ENCODE data around the gene PPP2R5C.

PPP2R5C gene

GRCh38 chr14:101790232-101790631, 28.7 kb downstream of the PPP2R5C start:
- Histone ChIP-seq H3K79me2 (ENCODE audit: insufficient read depth, low read depth) (peaks cover 6% of the 10 kb centered on the region; the same call in 1 of the 2 replicates), H3K4me3 (IDR thresholded peaks at IDR 0.05; ENCODE audit: insufficient read depth, low read depth, low read length) (no peak overlapping the region), H3K9ac (no peak overlapping the region), H3K4me2 (peak overlapping the region; percentile 94; the same call in 1 of the 2 replicates), H3K27me3 (ENCODE audit: insufficient read depth, low read depth) (no peaks in the 10 kb centered on the region), H3K4me1 (ENCODE audit: low read depth, poor library complexity, severe bottlenecking) (peaks cover 54% of the 10 kb centered on the region), H4K20me1 (ENCODE audit: insufficient read depth) (no peaks in the 10 kb centered on the region), H3K36me3 (ENCODE audit: insufficient read depth) (no peaks in the 10 kb centered on the region), H3K27ac (no peak overlapping the region; the same call in 1 of the 2 replicates), H2AFZ (ENCODE audit: low read depth) (no peak overlapping the region)
- TF ChIP-seq CTCF (conservative IDR thresholded peaks at IDR 0.05; ENCODE audit: low read depth, low read length) = no peak

GRCh38 chr14:101791919-101792572, 30.5 kb downstream of the PPP2R5C start:
- Histone ChIP-seq H3K4me1 (ENCODE audit: low read depth, poor library complexity, severe bottlenecking) (peaks cover 54% of the 10 kb centered on the region), H4K20me1 (ENCODE audit: insufficient read depth) (no peaks in the 10 kb centered on the region), H3K36me3 (ENCODE audit: insufficient read depth) (no peaks in the 10 kb centered on the region), H3K9ac (peak overlapping the region; percentile 62), H2AFZ (ENCODE audit: low read depth) (peak overlapping the region; percentile 11; the same call in 1 of the 2 replicates), H3K4me3 (IDR thresholded peaks at IDR 0.05; ENCODE audit: insufficient read depth, low read depth, low read length) (no peak overlapping the region), H3K27me3 (ENCODE audit: insufficient read depth, low read depth) (no peaks in the 10 kb centered on the region), H3K4me2 (peak overlapping the region; percentile 94), H3K27ac (peak overlapping the region; percentile 95), H3K79me2 (ENCODE audit: insufficient read depth, low read depth) (peaks cover 6% of the 10 kb centered on the region; the same call in 1 of the 2 replicates)
- no peak for TF ChIP-seq CTCF (conservative IDR thresholded peaks at IDR 0.05; ENCODE audit: low read depth, low read length)

GRCh38 chr14:101796016-101796415, 34.5 kb downstream of the PPP2R5C start:
- TF ChIP-seq CTCF (conservative IDR thresholded peaks at IDR 0.05; ENCODE audit: low read depth, low read length) = no peak
- no peak overlapping the region for H2AFZ ChIP-seq (ENCODE audit: low read depth)
- H3K4me3 ChIP-seq (IDR thresholded peaks at IDR 0.05; ENCODE audit: insufficient read depth, low read depth, low read length) = no peak overlapping the region
- H3K9ac ChIP-seq = no peak overlapping the region
- peaks cover 37% of the 10 kb centered on the region for H3K4me1 ChIP-seq (ENCODE audit: low read depth, poor library complexity, severe bottlenecking)
- no peaks in the 10 kb centered on the region; the same call in 1 of the 2 replicates for H3K79me2 ChIP-seq (ENCODE audit: insufficient read depth, low read depth)
- H3K36me3 ChIP-seq (ENCODE audit: insufficient read depth) = no peaks in the 10 kb centered on the region
- no peak overlapping the region for H3K4me2 ChIP-seq
- no peak overlapping the region for H3K27ac ChIP-seq
- no peaks in the 10 kb centered on the region for H3K27me3 ChIP-seq (ENCODE audit: insufficient read depth, low read depth)
- H4K20me1 ChIP-seq (ENCODE audit: insufficient read depth) = no peaks in the 10 kb centered on the region

GRCh38 chr14:101796479-101796878, 35.0 kb downstream of the PPP2R5C start:
- TF ChIP-seq CTCF (conservative IDR thresholded peaks at IDR 0.05; ENCODE audit: low read depth, low read length) = no peak
- Histone ChIP-seq H3K4me3 (IDR thresholded peaks at IDR 0.05; ENCODE audit: insufficient read depth, low read depth, low read length) (no peak overlapping the region), H3K36me3 (ENCODE audit: insufficient read depth) (no peaks in the 10 kb centered on the region), H3K27me3 (ENCODE audit: insufficient read depth, low read depth) (no peaks in the 10 kb centered on the region), H3K9ac (no peak overlapping the region), H3K4me1 (ENCODE audit: low read depth, poor library complexity, severe bottlenecking) (peaks cover 32% of the 10 kb centered on the region), H3K79me2 (ENCODE audit: insufficient read depth, low read depth) (no peaks in the 10 kb centered on the region), H3K4me2 (no peak overlapping the region), H2AFZ (ENCODE audit: low read depth) (no peak overlapping the region), H3K27ac (no peak overlapping the region), H4K20me1 (ENCODE audit: insufficient read depth) (no peaks in the 10 kb centered on the region)
